ENCODE data around the gene GABRA5. TPM values are rescaled to one million over a fixed set of nuclear protein-coding genes. Genes with fewer than 3 reads are reported as not detected.

The GABRA5 gene
- total RNA-seq, 6 experiments from 2014 or later = 2.0 to 4.9 (median 3.2) TPM

GRCh38 chr15:26841941-26842340 lies 24.9 kb upstream of the GABRA5 start:
- no peak for DNase-seq
- peaks cover 6% of the 10 kb centered on the region for H3K27me3 Mint-ChIP-seq (ENCODE audit: insufficient read depth)
- TF ChIP-seq CTCF (IDR thresholded peaks at IDR 0.05) = no peak
- H3K9me3 Mint-ChIP-seq = peaks cover 5% of the 10 kb centered on the region
- no peaks in the 10 kb centered on the region for H3K4me1 Mint-ChIP-seq (ENCODE audit: low read depth)
- H3K27ac Mint-ChIP-seq = no peak overlapping the region
- no peak overlapping the region for H3K4me3 Mint-ChIP-seq
- no peaks in the 10 kb centered on the region for H3K36me3 Mint-ChIP-seq (ENCODE audit: low read depth)

GRCh38 chr15:26842391-26842790 lies 24.5 kb upstream of the GABRA5 start:
- H3K36me3 Mint-ChIP-seq (ENCODE audit: low read depth) = no peaks in the 10 kb centered on the region
- peaks cover 1% of the 10 kb centered on the region for H3K9me3 Mint-ChIP-seq
- TF ChIP-seq CTCF (IDR thresholded peaks at IDR 0.05) = no peak
- no peak for DNase-seq
- H3K27ac Mint-ChIP-seq = no peak overlapping the region
- H3K27me3 Mint-ChIP-seq (ENCODE audit: insufficient read depth) = peaks cover 6% of the 10 kb centered on the region
- H3K4me3 Mint-ChIP-seq = no peak overlapping the region
- H3K4me1 Mint-ChIP-seq (ENCODE audit: low read depth) = no peaks in the 10 kb centered on the region

- Mint-ChIP-seq H3K4me1 (ENCODE audit: low read depth) (no peaks in the 10 kb centered on the region), H3K27ac (no peak overlapping the region), H3K4me3 (no peak overlapping the region), H3K36me3 (ENCODE audit: low read depth) (no peaks in the 10 kb centered on the region), H3K9me3 (peaks cover 16% of the 10 kb centered on the region), H3K27me3 (ENCODE audit: insufficient read depth) (peaks cover 3% of the 10 kb centered on the region; the same call in 1 of the 2 replicates)
- no peak for TF ChIP-seq CTCF (IDR thresholded peaks at IDR 0.05)
- no peak for DNase-seq
Measured at GRCh38 chr15:26844901-26845300, 22.0 kb upstream of the GABRA5 start.

GRCh38 chr15:26848498-26848897 lies 18.4 kb upstream of the GABRA5 start:
- no peak for TF ChIP-seq CTCF (IDR thresholded peaks at IDR 0.05)
- H3K4me3 Mint-ChIP-seq = no peak overlapping the region
- H3K9me3 Mint-ChIP-seq = peaks cover 16% of the 10 kb centered on the region; the same call in 1 of the 2 replicates
- no peak overlapping the region for H3K27ac Mint-ChIP-seq
- no peaks in the 10 kb centered on the region for H3K36me3 Mint-ChIP-seq (ENCODE audit: low read depth)
- H3K4me1 Mint-ChIP-seq (ENCODE audit: low read depth) = no peaks in the 10 kb centered on the region
- no peaks in the 10 kb centered on the region for H3K27me3 Mint-ChIP-seq (ENCODE audit: insufficient read depth)
- no peak for DNase-seq

GRCh38 chr15:26850161-26850560 lies 16.7 kb upstream of the GABRA5 start:
- Mint-ChIP-seq H3K9me3 (peaks cover 16% of the 10 kb centered on the region; the same call in 1 of the 2 replicates), H3K27me3 (ENCODE audit: insufficient read depth) (no peaks in the 10 kb centered on the region)
- no peak for TF ChIP-seq CTCF (IDR thresholded peaks at IDR 0.05)

GRCh38 chr15:26852980-26853379 lies 13.9 kb upstream of the GABRA5 start:
- DNase-seq = no peak
- H3K36me3 Mint-ChIP-seq (ENCODE audit: low read depth) = no peaks in the 10 kb centered on the region
- no peaks in the 10 kb centered on the region; the same call in 1 of the 2 replicates for H3K27me3 Mint-ChIP-seq (ENCODE audit: insufficient read depth)
- no peak overlapping the region for H3K4me3 Mint-ChIP-seq
- H3K27ac Mint-ChIP-seq = no peak overlapping the region
- no peaks in the 10 kb centered on the region for H3K4me1 Mint-ChIP-seq (ENCODE audit: low read depth)
- peaks cover 14% of the 10 kb centered on the region; the same call in 1 of the 2 replicates for H3K9me3 Mint-ChIP-seq
- peak; percentile 13; the same call in 1 of the 2 replicates for TF ChIP-seq CTCF (IDR thresholded peaks at IDR 0.05)

More at GRCh38 chr15:26850161-26850560, 16.7 kb upstream of the GABRA5 start:
- Mint-ChIP-seq H3K4me3 (no peak overlapping the region), H3K36me3 (ENCODE audit: low read depth) (no peaks in the 10 kb centered on the region), H3K27ac (no peak overlapping the region), H3K4me1 (ENCODE audit: low read depth) (no peaks in the 10 kb centered on the region)
- DNase-seq = no peak
